Smooth muscle cell (in vitro differentiated cells): ENCODE data around the gene RNF213. TPM values are rescaled to one million over a fixed set of nuclear protein-coding genes. Genes with fewer than 3 reads are reported as not detected.

Source experiments
- DNase-seq: peaks from one replicate; lab custom pipeline; 2025; ENCODE audit not compliant: unreplicated experiment; lab: John Stamatoyannopoulos, UW
- H2AFZ ChIP-seq: fragments of 200-600 bp; sonication (generic); 2 replicates; pipeline ENCODE4 v1.6.0; 2016; ENCODE audit warnings: antibody characterized with exemption, low read depth, mild to moderate bottlenecking
- H3F3A ChIP-seq: fragments of 200-600 bp; sonication (generic); 2 replicates; pipeline ENCODE4 v1.6.0; 2017; ENCODE audit warnings: antibody characterized with exemption, low read depth
- H3K27ac ChIP-seq: fragments of 200-600 bp; sonication (generic); 2 replicates; pipeline ENCODE4 v1.5.1; 2016; ENCODE audit warnings: low read depth, mild to moderate bottlenecking
- H3K27me3 ChIP-seq: fragments of 200-600 bp; sonication (generic); 2 replicates; pipeline ENCODE4 v1.6.1; 2016; ENCODE audit warnings: low read depth, mild to moderate bottlenecking
- H3K36me3 ChIP-seq: fragments of 200-600 bp; sonication (generic); 2 replicates; pipeline ENCODE4 v1.5.1; 2016; ENCODE audit warnings: low read depth
- H3K4me1 ChIP-seq: fragments of 200-600 bp; sonication (generic); 2 replicates; pipeline ENCODE4 v1.5.1; 2016; ENCODE audit warnings: low read depth
- H3K4me2 ChIP-seq: fragments of 200-600 bp; sonication (generic); 2 replicates; pipeline ENCODE4 v1.6.0; 2016; ENCODE audit warnings: mild to moderate bottlenecking
- H3K4me3 ChIP-seq: fragments of 200-600 bp; sonication (generic); 2 replicates; pipeline ENCODE4 v1.5.1; 2016; ENCODE audit warnings: mild to moderate bottlenecking
- H3K79me2 ChIP-seq: fragments of 200-600 bp; sonication (generic); 2 replicates; pipeline ENCODE4 v1.6.0; 2016; ENCODE audit warnings: low read depth, mild to moderate bottlenecking
- H3K9ac ChIP-seq: fragments of 200-600 bp; sonication (generic); 2 replicates; pipeline ENCODE4 v1.6.0; 2016; ENCODE audit warnings: low read depth
- H3K9me3 ChIP-seq: fragments of 200-600 bp; sonication (generic); replicated peaks from 2 replicates; pipeline ENCODE4 v1.5.1; 2016; ENCODE audit warnings: low read depth
- H4K20me1 ChIP-seq: fragments of 200-600 bp; sonication (generic); 2 replicates; pipeline ENCODE4 v1.6.0; 2016; ENCODE audit warnings: low read depth
- WGBS: methylation state at CpG from one replicate; pipeline ENCODE4 v1.1.7; 2016; ENCODE audit warnings: low lambda C conversion rate; 5-methylcytosine and 5-hydroxymethylcytosine counted together
- polyA plus RNA-seq: library from polyadenylated mRNA; unstranded; fragments of >200 nt; fragmentation: Nextera tagmentation; extraction: Ambion mirVana; gene quantifications from 2 replicates; pipeline ENCODE4 v1.2.1, GENCODE V29; 2016
- total RNA-seq: library from RNA; depleted of rRNA; stranded (reverse); fragments of >200 nt; gene quantifications from 2 replicates; pipeline ENCODE4 v1.2.3, GENCODE V29; 2014
- TF ChIP-seq, protein P1 (sequence below): fragments of 200-600 bp; sonication (generic); IDR thresholded peaks from 2 replicates; pipeline ENCODE4 v1.5.1; 2017; ENCODE audit warnings: borderline replicate concordance, mild to moderate bottlenecking, antibody characterized with exemption; ENCODE audit not compliant: insufficient read depth, poor library complexity, severe bottlenecking

The RNF213 gene
- total and polyA plus RNA-seq, 2 experiments from 2014 or later = 12.8 to 43.0 TPM

GRCh38 chr17:80356231-80356856 lies 95.7 kb downstream of the RNF213 start:
- TF ChIP-seq, protein P1, sequence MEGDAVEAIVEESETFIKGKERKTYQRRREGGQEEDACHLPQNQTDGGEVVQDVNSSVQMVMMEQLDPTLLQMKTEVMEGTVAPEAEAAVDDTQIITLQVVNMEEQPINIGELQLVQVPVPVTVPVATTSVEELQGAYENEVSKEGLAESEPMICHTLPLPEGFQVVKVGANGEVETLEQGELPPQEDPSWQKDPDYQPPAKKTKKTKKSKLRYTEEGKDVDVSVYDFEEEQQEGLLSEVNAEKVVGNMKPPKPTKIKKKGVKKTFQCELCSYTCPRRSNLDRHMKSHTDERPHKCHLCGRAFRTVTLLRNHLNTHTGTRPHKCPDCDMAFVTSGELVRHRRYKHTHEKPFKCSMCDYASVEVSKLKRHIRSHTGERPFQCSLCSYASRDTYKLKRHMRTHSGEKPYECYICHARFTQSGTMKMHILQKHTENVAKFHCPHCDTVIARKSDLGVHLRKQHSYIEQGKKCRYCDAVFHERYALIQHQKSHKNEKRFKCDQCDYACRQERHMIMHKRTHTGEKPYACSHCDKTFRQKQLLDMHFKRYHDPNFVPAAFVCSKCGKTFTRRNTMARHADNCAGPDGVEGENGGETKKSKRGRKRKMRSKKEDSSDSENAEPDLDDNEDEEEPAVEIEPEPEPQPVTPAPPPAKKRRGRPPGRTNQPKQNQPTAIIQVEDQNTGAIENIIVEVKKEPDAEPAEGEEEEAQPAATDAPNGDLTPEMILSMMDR = no peak
- Histone ChIP-seq H3K79me2 (no peaks in the 10 kb centered on the region), H3K27ac (no peak overlapping the region), H3K4me2 (no peak overlapping the region), H4K20me1 (no peaks in the 10 kb centered on the region), H3K36me3 (peaks cover 28% of the 10 kb centered on the region), H2AFZ (no peak overlapping the region), H3K27me3 (no peaks in the 10 kb centered on the region), H3K9me3 (no peaks in the 10 kb centered on the region), H3K4me1 (no peaks in the 10 kb centered on the region), H3K4me3 (no peak overlapping the region), H3F3A (no peaks in the 10 kb centered on the region), H3K9ac (no peak overlapping the region)
- 95% methylated on average over 24 of the region's 24 CpGs for WGBS
- no peak for DNase-seq

DNA sequence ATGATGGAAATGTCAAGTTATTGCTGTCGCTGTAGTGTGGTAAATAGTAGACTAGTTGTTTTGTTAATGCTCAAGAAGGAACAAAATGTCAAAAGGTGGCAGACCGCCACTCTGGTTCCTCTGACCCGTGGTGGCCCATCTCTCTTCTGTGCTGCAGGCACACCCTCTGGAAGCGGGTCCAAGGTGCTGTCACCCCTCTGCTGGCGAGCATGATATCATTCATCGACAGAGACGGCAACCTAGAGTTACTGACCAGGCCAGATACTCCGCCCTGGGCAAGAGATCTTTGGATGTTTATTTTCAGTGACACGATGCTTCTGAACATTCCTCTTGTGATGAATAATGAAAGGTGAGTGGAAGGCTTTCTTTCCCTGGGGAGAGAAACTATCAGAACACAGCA lies 97.5 kb downstream of the RNF213 start:
- Histone ChIP-seq H3K79me2 (no peaks in the 10 kb centered on the region), H3K9me3 (no peaks in the 10 kb centered on the region), H3K27ac (no peak overlapping the region), H3F3A (no peaks in the 10 kb centered on the region), H3K9ac (no peak overlapping the region), H3K4me2 (no peak overlapping the region), H3K4me1 (no peaks in the 10 kb centered on the region), H4K20me1 (no peaks in the 10 kb centered on the region), H3K36me3 (peaks cover 33% of the 10 kb centered on the region), H2AFZ (no peak overlapping the region), H3K4me3 (no peak overlapping the region), H3K27me3 (no peaks in the 10 kb centered on the region)
- TF ChIP-seq, protein P1 = no peak
- 98% methylated on average over 9 of the region's 9 CpGs for WGBS
- no peak for DNase-seq

DNA sequence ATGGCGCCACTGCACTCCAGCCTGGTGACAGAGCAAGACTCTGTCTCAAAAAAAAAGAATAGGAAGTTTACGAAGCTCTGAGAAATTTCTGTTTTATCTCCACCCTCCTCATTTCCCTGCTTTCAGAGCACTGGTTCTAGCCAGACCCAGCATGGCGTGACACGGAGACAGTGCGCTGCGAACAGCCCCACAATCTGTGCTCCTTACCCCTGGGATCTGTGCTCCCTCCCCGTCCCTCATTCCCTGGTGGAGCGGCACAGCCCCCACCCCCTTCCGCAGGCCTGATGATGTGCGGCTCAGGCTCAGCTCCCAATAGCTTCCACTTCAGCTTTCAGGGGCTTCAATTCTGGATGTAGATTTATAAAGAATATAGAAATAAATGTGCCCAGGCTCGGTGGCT lies 98.2 kb downstream of the RNF213 start:
- Histone ChIP-seq H3K27me3 (no peaks in the 10 kb centered on the region), H3K4me3 (no peak overlapping the region), H3K9me3 (no peaks in the 10 kb centered on the region), H2AFZ (no peak overlapping the region), H3K9ac (no peak overlapping the region), H3K4me2 (no peak overlapping the region), H3K4me1 (no peaks in the 10 kb centered on the region), H3K27ac (no peak overlapping the region), H3K79me2 (no peaks in the 10 kb centered on the region), H4K20me1 (no peaks in the 10 kb centered on the region), H3F3A (no peaks in the 10 kb centered on the region), H3K36me3 (peaks cover 33% of the 10 kb centered on the region)
- TF ChIP-seq, protein P1 = no peak
- 92% methylated on average over 11 of the region's 11 CpGs for WGBS
- no peak for DNase-seq
